CD4-positive, alpha-beta T cell treated with Interferon gamma for 1 hour (primary cell): ENCODE data around the gene JARID2.
"Not testable (repeated sequence)": the region's sequence is repeated elsewhere in the genome, so short reads cannot be mapped to it uniquely, and the experiment has no call there.

ENCODE experiments used
- DNase-seq: peaks from one replicate; pipeline ENCODE4 v3.0.0-alpha.2; 2020

JARID2 gene

GRCh38 chr6:15405129-15406068 is 159.5 kb downstream of the JARID2 start:
- DNase-seq, result no peak

- DNase-seq, result no peak
These were observed 160.6 kb downstream of the JARID2 start for GRCh38 chr6:15406452-15406851.

DNA sequence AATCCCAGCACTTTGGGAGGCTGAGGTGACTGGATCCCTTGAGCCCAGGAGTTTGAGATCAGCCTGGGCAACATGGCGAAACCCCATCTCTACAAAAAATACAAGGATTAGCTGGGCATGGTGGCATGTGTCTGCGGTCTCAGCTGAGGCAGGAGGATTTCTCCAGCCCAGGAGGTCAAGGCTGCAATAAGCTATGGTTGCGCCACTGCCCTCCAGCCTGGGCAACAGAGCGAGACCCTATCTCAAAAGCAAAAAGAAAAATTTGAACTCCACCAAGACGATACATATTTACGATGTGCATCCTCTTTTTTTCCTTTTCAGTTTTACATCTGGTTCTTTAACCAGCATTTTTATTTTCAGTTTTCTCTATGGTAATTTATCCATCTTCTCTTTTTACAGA is 162.1 kb downstream of the JARID2 start:
- DNase-seq, result no peak

DNA sequence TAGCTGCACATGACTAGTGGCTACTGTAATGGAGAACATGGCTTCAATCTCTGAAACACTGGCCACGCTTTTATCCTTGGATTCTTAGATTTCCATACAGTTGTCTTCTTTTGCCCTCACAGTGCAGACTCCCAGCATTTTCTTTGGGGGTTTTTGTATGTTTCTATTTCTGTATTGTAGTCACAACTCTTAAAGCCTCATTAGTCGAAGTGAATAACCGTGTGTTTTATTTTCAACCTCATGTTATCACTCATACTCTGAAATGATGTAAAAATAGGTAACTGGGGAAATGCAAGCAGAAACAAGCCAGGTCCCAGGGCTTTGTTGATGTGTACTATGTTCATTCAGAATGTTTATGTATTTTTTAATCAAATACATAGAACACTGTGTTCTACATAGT is 162.9 kb downstream of the JARID2 start:
- DNase-seq, result no peak

DNA sequence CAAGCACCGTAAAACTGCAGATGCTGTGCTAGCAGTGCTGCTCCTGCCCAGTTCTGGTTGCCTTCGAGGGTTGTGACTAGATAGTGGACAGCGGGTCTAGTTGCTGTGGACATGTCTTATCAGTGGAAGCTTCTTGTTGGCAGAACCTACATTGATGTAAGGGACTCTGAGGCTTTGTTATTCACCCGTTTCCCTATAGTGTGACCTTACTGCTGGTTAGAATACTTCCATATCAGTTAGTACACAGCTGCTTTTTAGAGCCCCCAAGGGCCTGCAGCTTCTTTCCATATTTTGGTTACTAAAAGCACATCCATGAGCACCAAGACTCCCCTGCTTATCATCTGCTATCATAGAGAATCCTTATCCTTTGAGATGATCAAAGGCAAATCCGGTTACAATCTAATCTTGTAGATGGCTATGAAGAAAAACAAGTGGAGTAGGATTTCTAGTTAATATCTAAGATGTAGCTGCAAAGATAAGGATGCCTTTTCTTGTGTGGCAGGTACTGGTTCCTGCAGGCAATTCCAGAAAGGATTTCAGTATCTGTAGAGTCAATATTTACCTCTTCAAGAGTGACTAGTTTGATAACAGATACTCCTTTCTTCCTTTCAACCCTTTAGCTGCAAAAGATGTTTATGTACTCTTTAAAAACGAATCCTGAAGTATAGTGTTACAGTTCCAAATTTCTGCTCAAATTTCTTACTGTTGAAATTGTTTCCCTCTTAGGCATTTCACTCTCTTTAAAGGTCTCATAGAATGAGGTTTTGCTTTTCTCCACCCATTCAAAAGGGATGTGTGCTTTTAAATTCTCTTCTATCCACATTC is 163.6 kb downstream of the JARID2 start:
- DNase-seq, result no peak

GRCh38 chr6:15410126-15410391 is 164.2 kb downstream of the JARID2 start:
- no peak for DNase-seq

DNA sequence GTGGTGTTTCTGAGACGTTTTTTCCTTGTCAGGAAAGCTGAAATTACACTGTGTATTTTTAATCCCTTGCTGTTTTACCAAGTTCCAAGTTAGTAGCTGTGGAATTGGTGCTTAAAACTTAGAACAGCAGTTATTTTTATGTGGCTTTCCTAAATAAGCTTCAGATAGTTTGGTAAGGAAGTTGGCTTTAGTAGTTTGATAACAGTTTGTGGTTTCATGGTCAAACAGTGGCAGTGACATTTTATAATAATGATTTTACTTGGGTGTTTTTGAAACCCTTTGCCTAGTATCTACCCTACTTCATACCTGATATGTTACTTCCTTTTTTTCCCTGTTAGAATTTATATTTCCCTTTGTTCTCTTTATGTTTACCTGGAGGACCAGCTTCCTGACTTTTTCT is 164.9 kb downstream of the JARID2 start:
- DNase-seq, result no peak

DNA sequence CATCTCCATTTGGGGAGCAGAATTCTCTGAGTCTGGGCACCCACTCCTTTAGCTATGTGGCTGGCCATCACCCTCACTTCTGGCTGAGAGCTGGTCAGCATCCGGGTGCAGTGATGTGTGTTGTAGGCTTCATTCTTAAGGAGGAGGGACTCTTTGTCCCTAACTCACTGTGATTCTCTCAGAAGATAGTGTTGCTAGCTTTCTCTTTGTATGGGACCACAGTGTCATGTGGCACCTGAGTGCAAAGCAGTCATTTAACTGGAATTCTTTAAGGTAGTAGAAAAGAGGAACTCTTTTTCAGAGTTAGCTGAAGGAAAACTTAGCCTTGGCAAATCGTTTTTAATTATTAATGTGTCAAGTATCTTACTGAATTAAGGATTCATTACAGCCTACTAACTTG is 165.9 kb downstream of the JARID2 start:
- no peak for DNase-seq

DNA sequence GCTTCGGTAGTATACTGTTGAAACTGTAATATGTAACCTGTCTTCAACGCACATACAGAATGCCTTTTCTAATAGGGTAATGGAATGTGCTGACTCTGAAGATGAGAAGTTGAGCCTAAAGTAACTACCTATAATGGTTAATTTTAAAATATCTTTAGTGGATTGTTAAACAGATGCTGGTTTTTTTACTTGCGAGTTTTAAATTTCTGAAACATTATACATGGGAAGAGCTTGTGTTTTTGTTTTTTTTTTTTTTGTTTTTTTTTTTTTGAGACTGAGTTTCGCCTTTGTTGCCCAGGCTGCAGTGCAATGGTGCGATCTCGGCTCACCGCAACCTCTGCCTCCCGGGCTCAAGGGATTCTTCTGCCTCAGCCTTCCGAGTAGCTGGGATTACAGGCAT is 166.9 kb downstream of the JARID2 start:
- no peak for DNase-seq

- DNase-seq, result no peak
These were observed 167.8 kb downstream of the JARID2 start for GRCh38 chr6:15413466-15414234.

DNA sequence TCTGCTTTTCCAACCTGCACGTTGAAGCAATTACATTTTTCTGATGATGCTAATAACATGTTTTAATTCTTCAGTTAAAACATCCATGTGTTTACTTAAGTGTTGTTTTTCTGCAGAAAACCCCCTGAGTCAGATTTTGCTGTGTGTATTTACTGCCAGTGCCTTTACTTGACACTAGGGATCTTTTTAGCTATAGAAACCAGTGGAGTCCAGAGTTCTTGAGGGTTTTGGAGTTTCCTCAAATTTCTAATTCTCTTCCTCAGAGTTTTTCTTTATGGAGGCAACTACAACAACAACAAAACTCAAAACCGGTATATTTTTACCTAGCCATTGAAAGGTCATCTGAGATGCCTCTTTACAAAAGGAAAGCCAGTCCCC is 168.4 kb downstream of the JARID2 start:
- DNase-seq, result no peak

GRCh38 chr6:15415622-15416021 is 169.8 kb downstream of the JARID2 start:
- DNase-seq, result not testable (repeated sequence)

DNA sequence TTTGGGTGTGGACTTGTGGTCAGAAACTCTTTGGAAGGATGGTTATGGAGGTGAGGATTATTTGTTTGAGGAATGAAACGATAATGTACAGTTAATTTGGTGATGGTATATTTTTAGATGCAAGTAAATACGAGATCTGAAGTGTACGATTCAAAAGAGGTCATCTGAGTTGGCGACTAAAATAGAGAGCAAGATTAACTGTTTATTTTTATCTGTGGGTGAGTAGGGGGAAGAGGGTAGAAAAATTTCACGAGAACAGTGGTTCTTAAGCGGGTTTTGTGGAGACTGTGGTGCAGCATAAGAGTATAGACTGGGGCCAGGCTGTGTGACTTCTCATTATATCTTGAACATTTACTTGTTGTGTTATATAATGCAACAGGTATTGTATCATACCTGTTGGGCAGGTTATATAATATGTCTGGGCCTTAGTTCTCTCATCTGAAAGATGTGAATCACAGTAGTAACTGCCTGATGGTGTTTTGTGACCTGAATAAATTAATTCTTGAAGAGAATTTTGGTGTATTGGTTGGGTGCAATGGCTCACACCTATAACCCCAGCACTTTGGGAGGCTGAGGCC is 171.2 kb downstream of the JARID2 start:
- DNase-seq, result no peak

DNA sequence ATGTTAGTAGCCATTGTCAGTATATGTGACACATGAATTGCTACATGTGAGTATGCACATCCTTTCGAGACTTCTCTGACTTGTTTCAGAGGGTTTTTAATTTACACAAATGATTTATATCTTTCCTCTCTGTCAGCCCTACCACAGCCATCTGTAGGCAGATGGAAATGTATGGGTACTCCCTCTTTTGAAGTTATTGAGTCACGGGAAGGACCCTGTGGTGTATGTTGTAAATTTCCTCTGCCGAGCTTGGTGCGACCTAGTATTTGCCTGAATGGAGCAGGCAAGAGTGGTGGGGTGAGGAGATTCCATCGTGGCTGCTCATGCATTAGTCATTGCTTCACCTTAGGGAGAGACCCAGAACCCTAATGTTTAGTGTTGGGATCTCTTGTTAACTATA is 171.9 kb downstream of the JARID2 start:
- no peak for DNase-seq

DNA sequence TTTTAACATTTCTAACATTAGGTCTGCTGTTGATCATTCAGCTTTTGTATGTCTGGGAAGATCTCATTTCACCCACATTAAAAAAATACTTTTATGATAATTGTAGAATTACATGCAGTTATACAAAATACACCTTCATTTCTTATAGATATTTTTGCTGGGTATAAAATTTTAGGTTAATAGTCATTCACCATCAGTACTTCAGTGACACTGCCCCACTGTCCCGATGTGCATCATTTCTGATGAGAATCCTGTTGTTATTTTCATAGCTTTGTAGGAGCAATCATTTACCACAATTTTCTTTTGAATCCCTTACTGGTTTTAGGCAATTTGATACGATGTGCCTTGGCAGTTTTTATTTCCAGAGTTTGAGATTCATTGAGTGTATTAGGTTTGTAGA is 173.6 kb downstream of the JARID2 start:
- DNase-seq, result no peak

GRCh38 chr6:15420959-15421438 is 175.1 kb downstream of the JARID2 start:
- no peak for DNase-seq

DNA sequence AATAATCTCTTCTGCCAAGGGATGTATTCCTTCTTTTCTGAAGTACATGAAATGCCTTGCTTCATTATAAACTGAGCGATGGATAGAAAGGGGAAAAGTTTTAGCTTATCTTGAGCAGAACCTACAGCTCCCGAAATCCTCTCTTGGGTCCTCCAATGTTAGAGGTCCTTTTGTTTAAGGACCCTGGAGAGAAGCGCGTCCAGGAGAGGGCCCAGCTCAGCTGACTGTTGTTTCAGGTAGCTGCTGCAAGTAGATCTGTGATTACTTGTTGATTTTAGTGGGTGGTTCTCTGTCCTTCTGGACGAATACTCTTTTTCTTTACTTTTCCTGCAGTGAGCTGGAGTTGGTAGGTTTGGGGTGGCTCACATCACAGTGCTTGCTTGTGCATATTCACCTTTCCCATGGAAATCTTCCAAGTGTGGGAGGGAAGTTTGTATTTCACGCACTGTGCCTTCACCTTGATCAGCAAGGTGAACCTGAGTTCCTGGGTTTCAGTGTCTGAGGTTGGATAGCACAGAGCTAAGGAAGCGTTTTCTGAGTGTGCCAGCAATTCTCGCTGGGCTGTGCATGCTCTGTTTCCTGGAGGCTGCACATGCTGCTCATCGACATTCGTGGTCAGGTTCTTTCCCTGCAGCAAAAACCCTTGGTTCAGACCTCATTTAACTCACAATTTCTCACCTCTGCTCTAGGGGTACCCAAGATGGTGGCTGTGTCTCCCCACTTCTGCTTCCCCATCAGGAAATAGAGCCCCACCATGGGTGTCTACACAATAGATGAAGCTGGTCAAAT is 176.3 kb downstream of the JARID2 start:
- no peak for DNase-seq

GRCh38 chr6:15423286-15423993 is 177.6 kb downstream of the JARID2 start:
- DNase-seq, result no peak

DNA sequence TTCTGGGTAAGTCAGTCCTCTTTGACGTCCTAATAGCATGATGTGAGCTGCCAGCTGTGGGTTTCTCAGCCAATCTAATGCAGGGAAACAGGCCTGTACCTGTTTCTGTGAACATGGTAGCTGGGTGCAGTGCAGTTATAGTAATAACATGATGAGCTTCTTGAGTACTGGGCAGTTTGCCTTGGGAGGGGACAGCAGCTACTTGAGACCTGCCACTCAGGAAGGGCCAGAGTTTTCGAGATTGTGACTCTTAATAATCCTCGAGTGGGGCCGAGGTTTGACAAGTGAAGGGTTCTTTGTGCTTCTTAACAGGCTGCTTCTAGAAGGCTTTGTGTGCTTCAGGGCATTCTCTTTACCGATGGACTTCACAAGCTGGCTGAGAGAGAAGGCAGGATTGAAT is 180.1 kb downstream of the JARID2 start:
- DNase-seq, result no peak

- no peak for DNase-seq
These were observed 180.5 kb downstream of the JARID2 start for GRCh38 chr6:15426395-15426794.

DNA sequence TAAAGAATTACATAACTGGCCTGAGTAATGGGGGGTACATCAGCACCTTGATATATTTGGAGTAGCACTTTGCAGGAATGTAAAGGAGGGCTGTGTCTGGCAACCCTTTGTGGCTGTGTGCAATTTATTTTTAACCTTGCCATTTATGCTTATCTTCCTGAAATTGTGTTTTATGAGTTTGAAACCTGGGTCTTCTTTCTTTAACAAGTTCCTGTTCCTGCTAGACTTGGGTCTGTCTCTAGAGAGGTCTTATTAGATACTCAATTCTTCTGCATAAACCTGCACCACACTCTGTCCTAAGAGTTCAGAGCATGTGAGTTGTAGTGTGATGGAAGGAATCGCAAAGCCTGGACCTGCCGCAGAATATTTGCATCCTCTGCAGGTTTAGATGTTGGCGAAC is 181.0 kb downstream of the JARID2 start:
- DNase-seq, result no peak
